GM12873 (cell line): Measurements from ENCODE around the gene ATXN7L1.

Source experiments
- CTCF ChIP-seq: IDR thresholded peaks from 2 replicates; pipeline ENCODE4 v1.5.1; 2012; ENCODE audit warnings: low read depth, mild to moderate bottlenecking, moderate library complexity, low read length, control low read depth; ENCODE audit not compliant: insufficient read depth; ENCODE audit errors: missing control alignments

The ATXN7L1 gene

GRCh38 chr7:105866102-105866801 lies 10.1 kb downstream of the ATXN7L1 start:
- no peak for TF ChIP-seq CTCF

GRCh38 chr7:105863876-105864275 lies 12.5 kb downstream of the ATXN7L1 start:
- TF ChIP-seq CTCF: no peak

- no peak for TF ChIP-seq CTCF
These were observed 13.6 kb downstream of the ATXN7L1 start for GRCh38 chr7:105862770-105863169.

GRCh38 chr7:105862276-105862675 lies 14.1 kb downstream of the ATXN7L1 start:
- no peak for TF ChIP-seq CTCF

- TF ChIP-seq CTCF: no peak
These were observed 15.2 kb downstream of the ATXN7L1 start for GRCh38 chr7:105861224-105861623.

GRCh38 chr7:105860793-105861192 lies 15.6 kb downstream of the ATXN7L1 start:
- no peak for TF ChIP-seq CTCF

- no peak for TF ChIP-seq CTCF
These were observed 19.1 kb downstream of the ATXN7L1 start for GRCh38 chr7:105857009-105857952.
